Loucy (cell line): ENCODE measurements around the gene PAX7.

Source experiments
- H2AFZ ChIP-seq: fragments of 200-600 bp; sonication (generic); 2 replicates; pipeline ENCODE4 v1.6.0; 2016; ENCODE audit warnings: antibody characterized with exemption, mild to moderate bottlenecking, low read length, moderate library complexity
- H3F3A ChIP-seq: fragments of 200-600 bp; 2 replicates; pipeline ENCODE4 v1.6.0; 2016; ENCODE audit warnings: antibody characterized with exemption, low read depth, mild to moderate bottlenecking
- H3K27me3 ChIP-seq: fragments of 200-600 bp; sonication (generic); 2 replicates; pipeline ENCODE4 v1.6.1; 2014; ENCODE audit warnings: low read length, mild to moderate bottlenecking; ENCODE audit not compliant: insufficient read depth, poor library complexity, severe bottlenecking
- H3K36me3 ChIP-seq: fragments of 200-600 bp; sonication (generic); 2 replicates; pipeline ENCODE4 v1.6.1; 2016; ENCODE audit warnings: low read length; ENCODE audit not compliant: insufficient read depth
- H3K4me1 ChIP-seq: fragments of 200-600 bp; sonication (generic); 2 replicates; pipeline ENCODE4 v1.5.1; 2014; ENCODE audit warnings: low read length, mild to moderate bottlenecking; ENCODE audit not compliant: insufficient read depth, poor library complexity, severe bottlenecking
- H3K4me2 ChIP-seq: fragments of 200-600 bp; sonication (generic); 2 replicates; pipeline ENCODE4 v1.6.0; 2014; ENCODE audit warnings: antibody characterized with exemption, low read length, low read depth, mild to moderate bottlenecking; ENCODE audit not compliant: poor library complexity, severe bottlenecking
- H3K4me3 ChIP-seq: fragments of 200-600 bp; sonication (generic); 2 replicates; pipeline ENCODE4 v1.5.1; 2014; ENCODE audit warnings: low read length, mild to moderate bottlenecking, mixed read lengths; ENCODE audit not compliant: poor library complexity, severe bottlenecking
- H3K79me2 ChIP-seq: fragments of 200-600 bp; sonication (generic); 2 replicates; pipeline ENCODE4 v1.6.1; 2014; ENCODE audit warnings: low read length; ENCODE audit not compliant: insufficient read depth
- H3K9ac ChIP-seq: fragments of 200-600 bp; sonication (generic); 2 replicates; pipeline ENCODE4 v1.6.0; 2014; ENCODE audit warnings: mild to moderate bottlenecking, low read depth, low read length, moderate library complexity; ENCODE audit not compliant: poor library complexity, severe bottlenecking
- H3K9me2 ChIP-seq: fragments of 200-600 bp; sonication (generic); replicated peaks from 2 replicates; pipeline ENCODE4 v1.6.1; 2016; ENCODE audit warnings: low read depth, low read length, mixed read lengths
- H3K9me3 ChIP-seq: fragments of 200-600 bp; sonication (generic); 2 replicates; pipeline ENCODE4 v1.6.1; 2014; ENCODE audit warnings: mild to moderate bottlenecking, antibody characterized with exemption, low read length, low read depth; ENCODE audit not compliant: insufficient read depth
- H4K20me1 ChIP-seq: fragments of 200-600 bp; sonication (generic); 2 replicates; pipeline ENCODE4 v1.6.0; 2014; ENCODE audit warnings: antibody characterized with exemption, low read length, mild to moderate bottlenecking; ENCODE audit not compliant: insufficient read depth, poor library complexity, severe bottlenecking
- CTCF ChIP-seq: fragments of 200-600 bp; sonication (generic); conservative IDR thresholded peaks from 2 replicates; pipeline ENCODE4 v1.5.1; 2014; ENCODE audit warnings: mild to moderate bottlenecking, antibody characterized with exemption, low read length
- EZH2phosphoT487 ChIP-seq: fragments of 200-600 bp; IDR thresholded peaks from 2 replicates; pipeline ENCODE4 v1.6.1; 2018; ENCODE audit warnings: antibody characterized with exemption, mild to moderate bottlenecking, moderate library complexity, borderline replicate concordance

PAX7 gene

GRCh38 chr1:18653916-18654315 lies 23.3 kb downstream of the PAX7 start:
- Histone ChIP-seq H3K4me1 (peaks cover 33% of the 10 kb centered on the region), H3K27me3 (no peaks in the 10 kb centered on the region), H3K9me3 (no peaks in the 10 kb centered on the region), H2AFZ (no peak overlapping the region), H3F3A (no peaks in the 10 kb centered on the region), H3K4me3 (no peak overlapping the region), H3K79me2 (no peaks in the 10 kb centered on the region), H3K9me2 (no peaks in the 10 kb centered on the region), H3K36me3 (no peaks in the 10 kb centered on the region), H3K4me2 (peak overlapping the region; percentile 48), H4K20me1 (no peaks in the 10 kb centered on the region), H3K9ac (no peak overlapping the region)
- TF ChIP-seq EZH2phosphoT487 (no peak), CTCF (no peak)

- H4K20me1 ChIP-seq: no peaks in the 10 kb centered on the region
- no peaks in the 10 kb centered on the region for H3K79me2 ChIP-seq
- H3K4me2 ChIP-seq: no peak overlapping the region
- no peaks in the 10 kb centered on the region for H3K27me3 ChIP-seq
- no peak overlapping the region for H2AFZ ChIP-seq
- H3K4me1 ChIP-seq: peaks cover 33% of the 10 kb centered on the region
- H3F3A ChIP-seq: no peaks in the 10 kb centered on the region
- no peak overlapping the region for H3K9ac ChIP-seq
- H3K4me3 ChIP-seq: no peak overlapping the region
- no peaks in the 10 kb centered on the region for H3K9me2 ChIP-seq
- TF ChIP-seq CTCF: no peak
- TF ChIP-seq EZH2phosphoT487: no peak
- H3K9me3 ChIP-seq: no peaks in the 10 kb centered on the region
- H3K36me3 ChIP-seq: no peaks in the 10 kb centered on the region
Observed at GRCh38 chr1:18654599-18654998, 24.0 kb downstream of the PAX7 start.

- Histone ChIP-seq H3K9ac (no peak overlapping the region), H3K4me3 (no peak overlapping the region), H3K79me2 (no peaks in the 10 kb centered on the region), H2AFZ (no peak overlapping the region), H3K4me1 (peaks cover 31% of the 10 kb centered on the region), H3K4me2 (no peak overlapping the region), H4K20me1 (no peaks in the 10 kb centered on the region), H3K27me3 (no peaks in the 10 kb centered on the region), H3F3A (no peaks in the 10 kb centered on the region), H3K9me2 (no peaks in the 10 kb centered on the region), H3K9me3 (no peaks in the 10 kb centered on the region), H3K36me3 (no peaks in the 10 kb centered on the region)
- TF ChIP-seq EZH2phosphoT487: no peak
- no peak for TF ChIP-seq CTCF
Observed at GRCh38 chr1:18657506-18658201, 27.0 kb downstream of the PAX7 start.
